Endothelial cell of hepatic sinusoid (primary cell): ENCODE results near the gene PLET1.

ENCODE experiments used
- in situ Hi-C: cut with HindIII; loops from 2 replicates; pipeline ENCODE4 v1.10.0; 2017; ENCODE audit warnings: low sequenced_read_pairs

The PLET1 gene

DNA sequence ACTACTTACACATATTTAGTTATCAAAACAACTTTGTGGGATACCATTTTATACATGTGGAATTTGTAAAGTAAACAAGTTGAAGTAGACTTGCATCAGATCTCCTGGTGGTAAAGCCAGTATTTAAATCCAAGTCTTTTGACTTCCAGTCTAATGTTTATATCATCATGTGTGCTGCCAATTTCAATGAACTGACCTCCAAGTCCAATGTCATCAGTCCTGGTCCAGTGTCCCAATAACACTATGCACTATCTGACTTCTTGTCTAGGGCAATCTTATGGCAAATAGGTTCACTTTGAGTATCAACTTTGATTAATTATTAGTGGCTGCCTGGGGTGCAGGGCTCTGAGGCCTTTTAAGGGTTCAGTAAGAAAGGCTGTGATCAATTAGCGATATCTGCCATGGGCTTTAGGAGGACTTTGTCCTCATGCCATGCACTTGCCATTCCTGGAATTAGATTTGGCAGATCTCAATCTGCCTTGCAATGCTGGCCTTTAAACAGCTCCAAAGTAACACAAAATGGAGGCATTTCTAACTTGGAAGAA, 44.0 kb downstream of the PLET1 start:
- in situ Hi-C loops: no loop called here

DNA sequence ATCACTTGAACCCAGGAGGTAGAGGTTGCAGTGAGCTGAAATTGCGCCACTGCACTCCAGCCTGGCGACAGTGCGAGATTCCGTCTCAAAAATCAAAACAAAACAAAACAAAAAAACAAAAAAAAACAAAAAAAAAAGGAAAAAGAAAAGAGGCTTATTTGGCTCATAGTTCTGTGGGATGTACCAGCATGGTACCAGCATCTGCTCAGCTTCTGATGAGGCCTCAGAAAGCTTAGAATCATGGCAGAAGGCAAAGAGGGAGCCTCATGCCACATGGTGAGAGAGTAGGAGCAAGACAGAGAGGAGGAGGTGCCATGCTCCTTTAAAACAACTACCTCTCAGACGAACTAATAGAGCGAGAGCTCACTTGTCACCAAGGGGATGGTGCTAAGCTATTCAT, 45.0 kb downstream of the PLET1 start:
- in situ Hi-C loops: no loop called here

DNA sequence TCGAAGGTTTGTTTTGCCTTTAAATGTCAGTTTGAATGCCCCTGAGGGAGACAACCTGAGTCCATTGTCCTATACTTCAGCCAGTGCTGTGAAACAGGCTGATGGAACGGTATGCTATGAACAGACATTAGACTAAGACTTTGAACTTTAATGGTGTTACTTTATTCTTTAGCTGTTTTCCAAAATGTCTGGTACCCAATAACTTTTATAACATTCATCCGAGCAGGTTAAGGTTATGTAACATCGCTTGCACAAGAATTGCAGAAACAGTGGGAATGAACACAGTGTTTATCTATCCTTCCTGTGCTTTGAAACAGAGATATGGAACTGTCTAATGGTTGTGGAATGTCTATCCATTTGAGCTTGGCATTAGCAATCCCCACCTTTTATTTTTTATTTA, 46.9 kb downstream of the PLET1 start:
- in situ Hi-C loops: no loop called here

DNA sequence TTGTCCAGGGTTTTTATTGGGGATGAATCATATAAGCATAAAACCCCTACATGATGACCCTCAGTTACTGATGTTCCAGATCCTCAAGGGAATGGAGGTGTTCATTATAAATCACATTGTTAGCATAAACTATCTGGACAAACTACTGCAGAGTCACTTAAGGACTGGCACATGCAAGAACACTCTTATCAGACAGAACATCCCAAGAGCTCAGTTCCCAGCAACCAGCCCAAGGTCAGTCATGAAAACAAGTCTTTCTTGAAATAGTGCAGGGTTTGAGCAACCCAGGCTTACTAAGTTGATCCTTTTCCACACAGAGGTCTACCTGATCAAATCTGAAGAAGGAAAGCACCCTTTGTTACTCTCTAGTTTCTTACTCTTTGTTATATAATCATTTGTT, 48.0 kb downstream of the PLET1 start:
- in situ Hi-C loops: no loop called here

DNA sequence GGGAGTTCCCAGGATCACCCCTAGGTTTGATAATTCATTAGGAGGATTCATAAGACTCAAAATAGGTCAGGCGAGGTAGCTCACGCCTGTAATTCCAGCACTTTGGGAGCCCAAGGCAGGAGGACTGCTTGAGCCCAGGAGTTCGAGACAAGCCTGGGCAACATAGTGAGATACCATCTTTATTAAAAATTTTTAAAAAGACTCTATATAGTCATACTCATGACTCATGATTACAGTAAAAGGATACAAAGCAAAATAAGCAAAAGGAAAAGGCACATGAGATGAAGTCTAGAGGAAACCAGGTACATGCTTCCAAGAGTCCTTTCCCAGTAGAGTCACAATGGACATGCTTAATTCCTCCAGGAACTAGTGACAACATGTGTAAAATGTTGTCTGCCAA, 48.4 kb downstream of the PLET1 start:
- in situ Hi-C loops: no loop called here

DNA sequence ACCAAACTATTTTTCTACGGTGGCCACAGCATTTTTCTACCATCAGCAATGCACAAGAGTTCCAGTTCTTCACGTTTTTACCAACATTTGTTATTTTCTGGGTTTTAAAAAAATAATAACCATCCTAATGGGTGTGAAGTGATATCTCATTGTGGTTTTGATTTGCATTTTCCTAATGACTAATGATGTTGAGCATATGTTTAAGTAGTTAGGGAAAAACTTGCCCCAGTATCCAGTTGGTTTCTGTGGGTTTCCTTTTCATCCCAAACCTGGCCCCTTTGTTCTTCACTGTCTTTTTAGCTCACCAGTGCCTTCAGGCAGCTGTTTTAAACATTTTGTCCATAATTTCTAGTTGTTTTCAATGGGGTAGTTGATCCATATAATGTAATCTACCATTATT, 49.1 kb downstream of the PLET1 start:
- in situ Hi-C loops: no loop called here

DNA sequence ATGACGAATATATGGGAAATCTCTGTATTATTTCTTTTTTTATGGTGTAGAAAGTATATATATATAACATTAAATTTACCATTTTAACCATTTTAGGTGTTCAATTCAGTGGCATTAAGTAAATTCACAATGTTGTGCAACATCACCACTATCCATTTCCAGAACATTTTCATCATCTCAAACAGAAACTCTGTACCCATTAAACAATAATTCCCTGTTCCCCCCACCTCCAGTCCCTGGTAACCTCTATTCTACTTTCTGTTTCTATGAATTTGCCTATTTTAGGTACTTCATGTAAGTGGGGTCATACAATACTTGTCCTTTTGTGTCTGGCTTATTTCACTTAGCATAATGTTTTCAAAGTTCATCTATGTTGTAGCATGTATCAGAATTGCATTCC, 49.8 kb downstream of the PLET1 start:
- in situ Hi-C loops: no loop called here

DNA sequence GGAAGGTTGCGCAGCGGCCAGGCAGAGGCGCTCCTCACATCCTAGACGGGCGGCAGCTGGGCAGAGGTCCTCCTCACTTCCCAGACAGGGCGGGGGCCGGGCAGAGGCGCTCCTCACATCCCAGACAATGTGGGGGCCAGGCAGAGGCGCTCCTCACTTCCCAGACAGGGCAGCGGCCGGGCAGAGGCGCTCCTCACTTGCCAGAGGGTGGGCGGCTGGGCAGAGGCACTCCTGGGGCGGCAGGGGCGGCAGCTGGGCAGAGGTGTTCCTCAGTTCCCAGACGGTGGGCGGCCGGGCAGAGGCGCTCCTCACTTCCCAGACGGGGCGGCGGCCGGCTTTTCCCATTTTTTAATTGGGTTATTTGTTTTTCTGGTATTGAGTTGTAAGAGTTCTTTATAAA, 54.6 kb downstream of the PLET1 start:
- in situ Hi-C loops: no loop called here

DNA sequence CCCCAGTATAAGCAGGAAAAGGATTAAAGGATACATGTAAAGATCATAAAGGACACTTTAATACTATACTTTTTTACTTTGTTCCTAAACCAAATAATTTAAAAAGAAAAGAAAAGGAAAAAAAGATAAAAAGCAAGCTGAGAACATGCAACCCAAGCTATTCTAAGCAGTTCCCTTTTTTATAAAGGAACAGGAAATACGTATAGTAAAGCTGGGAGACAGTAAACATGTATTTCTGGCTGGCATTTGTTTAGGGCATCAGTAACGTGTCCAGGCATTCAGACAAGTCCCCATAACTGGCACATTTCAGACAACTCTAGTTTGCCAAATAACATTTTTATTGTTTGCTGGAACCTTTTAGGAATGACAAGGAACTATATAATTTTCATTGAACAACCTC, 60.4 kb downstream of the PLET1 start:
- in situ Hi-C loops: no loop called here

DNA sequence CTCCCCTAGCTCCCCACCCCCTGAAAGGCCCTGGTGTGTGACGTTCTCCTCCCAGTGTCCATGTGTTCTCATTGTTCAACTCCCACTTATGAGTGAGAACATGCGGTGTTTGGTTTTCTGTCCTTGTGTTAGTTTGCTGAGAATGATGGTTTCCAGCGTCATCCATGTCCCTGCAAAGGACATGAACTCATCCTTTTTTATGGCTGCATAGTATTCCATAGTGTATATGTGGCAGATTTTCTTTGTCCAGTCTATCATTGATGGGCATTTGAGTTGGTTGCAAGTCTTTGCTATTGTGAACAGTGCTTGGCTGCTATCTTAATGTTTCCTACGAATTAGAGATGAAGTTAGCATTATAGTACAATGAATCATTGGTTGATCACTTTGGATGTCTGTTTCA, 61.6 kb downstream of the PLET1 start:
- in situ Hi-C loops: loop anchor here (5.0 kb wide), 2 partner anchors 37 to 38 kb away; partner anchors contain the start of gene IL18
